ENCODE results near the gene STARD5. TPM values are rescaled to one million over a fixed set of nuclear protein-coding genes. Genes with fewer than 3 reads are reported as not detected.
A peak's percentile ranks its signal among the peaks of the same experiment; 100 is the strongest.

Gene STARD5, protein sequence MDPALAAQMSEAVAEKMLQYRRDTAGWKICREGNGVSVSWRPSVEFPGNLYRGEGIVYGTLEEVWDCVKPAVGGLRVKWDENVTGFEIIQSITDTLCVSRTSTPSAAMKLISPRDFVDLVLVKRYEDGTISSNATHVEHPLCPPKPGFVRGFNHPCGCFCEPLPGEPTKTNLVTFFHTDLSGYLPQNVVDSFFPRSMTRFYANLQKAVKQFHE
- polyA plus RNA-seq (2012; ENCODE audit: insufficient read depth, insufficient read length, low read depth): 1.1 TPM

GRCh38 chr15:81323944-81324881 lies at the start of gene STARD5:
TSS of gene STARD5 (minus strand) at chr15:81324141. CDS start at chr15:81324099, 42 bp downstream.
- H3K27me3 ChIP-seq: no peaks in the 10 kb centered on the region; the same call in 1 of the 2 replicates
- DNase-seq: peak; percentile 99
- no peaks in the 10 kb centered on the region for H3K36me3 ChIP-seq
- peak within 1 kb of the TSS; percentile 76 for H3K4me3 ChIP-seq (ENCODE audit: low read depth, low read length)
- no peaks in the 10 kb centered on the region for H3K4me1 ChIP-seq
- no peaks in the 10 kb centered on the region for H3K9me3 ChIP-seq
- no peak for TF ChIP-seq CTCF (IDR thresholded peaks at IDR 0.05; ENCODE audit: low read depth, low read length)

DNA sequence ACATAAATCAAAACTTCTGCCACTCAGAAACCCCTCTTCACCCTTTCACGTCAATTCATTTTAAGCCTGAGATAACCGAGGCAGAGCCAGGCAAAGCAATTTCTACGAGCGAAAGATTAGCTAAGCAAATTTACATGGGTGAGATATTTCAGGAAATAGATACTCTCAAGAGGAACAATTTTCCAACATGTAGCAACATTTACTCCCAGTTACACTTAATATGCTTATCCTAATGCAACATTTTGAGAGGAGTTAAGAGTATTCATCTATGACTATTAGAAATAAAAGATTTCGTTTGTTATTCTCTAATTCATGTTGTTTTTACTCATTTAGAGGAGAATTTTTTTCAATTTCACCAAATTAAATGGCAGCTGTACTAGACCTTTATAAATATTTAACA lies 49.2 kb upstream of the STARD5 start:
- H3K9me3 ChIP-seq: no peaks in the 10 kb centered on the region
- H3K4me3 ChIP-seq (ENCODE audit: low read depth, low read length): no peak overlapping the region
- no peak for DNase-seq
- H3K36me3 ChIP-seq: no peaks in the 10 kb centered on the region
- H3K27me3 ChIP-seq: peaks cover 19% of the 10 kb centered on the region
- TF ChIP-seq CTCF (IDR thresholded peaks at IDR 0.05; ENCODE audit: low read depth, low read length): no peak
- no peaks in the 10 kb centered on the region for H3K4me1 ChIP-seq

DNA sequence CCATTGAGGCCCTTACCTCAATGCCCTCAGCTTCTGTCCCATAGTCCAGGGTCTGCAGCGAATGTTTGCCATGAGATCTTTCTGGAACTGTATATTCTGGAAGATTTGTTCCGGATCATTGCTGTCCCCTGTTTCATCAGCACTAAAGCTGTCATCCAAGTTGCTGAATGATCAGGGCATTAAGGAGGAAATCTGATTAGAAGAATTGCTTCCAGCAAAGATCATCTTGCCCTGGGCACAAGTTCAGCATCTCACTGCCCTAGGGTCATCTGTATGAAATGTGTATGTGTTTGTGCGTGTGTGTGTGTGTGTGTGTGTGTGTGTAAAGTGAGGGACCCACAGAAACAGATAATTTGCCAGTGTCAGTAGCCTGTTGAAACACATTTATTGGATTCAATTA lies 48.6 kb upstream of the STARD5 start:
- TF ChIP-seq CTCF (IDR thresholded peaks at IDR 0.05; ENCODE audit: low read depth, low read length): no peak
- no peak overlapping the region for H3K4me3 ChIP-seq (ENCODE audit: low read depth, low read length)
- peaks cover 15% of the 10 kb centered on the region for H3K27me3 ChIP-seq
- DNase-seq: no peak
- H3K4me1 ChIP-seq: no peaks in the 10 kb centered on the region
- no peaks in the 10 kb centered on the region for H3K9me3 ChIP-seq
- H3K36me3 ChIP-seq: no peaks in the 10 kb centered on the region

DNA sequence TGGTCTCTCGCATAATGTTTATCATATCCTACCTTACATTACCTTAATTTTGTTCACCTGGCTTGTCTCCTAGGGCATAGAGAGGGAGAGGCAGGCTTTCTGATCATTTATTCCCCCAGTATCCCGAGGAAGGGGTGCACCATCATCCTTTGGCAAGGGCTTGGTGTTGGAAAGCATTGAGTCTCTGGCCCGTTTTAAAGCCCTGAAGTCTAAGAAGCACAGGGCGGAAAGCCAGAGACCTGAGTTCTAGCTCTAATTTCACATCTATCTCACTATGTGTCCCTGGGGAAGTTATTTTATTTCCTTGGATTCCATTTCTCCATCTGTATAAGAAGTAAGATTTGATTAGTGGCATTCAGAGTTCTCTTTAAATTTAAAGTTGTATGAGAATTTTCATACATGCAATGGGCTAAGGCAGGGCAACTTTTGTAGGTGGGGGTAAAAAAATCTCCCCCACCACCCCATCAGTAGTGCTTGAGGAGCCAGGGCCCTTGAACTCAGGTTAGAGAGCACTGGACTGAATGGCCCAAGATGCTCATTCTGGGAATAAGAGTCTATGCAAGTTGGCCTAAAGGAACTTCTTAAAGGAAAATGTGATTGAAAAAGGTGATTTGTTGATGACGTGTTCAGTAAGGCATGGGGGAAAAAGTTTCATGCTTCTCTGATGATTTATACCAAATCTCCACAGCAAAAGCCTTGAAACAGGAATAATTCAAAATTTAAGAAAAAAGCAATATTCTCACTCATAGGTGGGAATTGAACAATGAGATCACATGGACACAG lies 40.0 kb upstream of the STARD5 start:
- Histone ChIP-seq H3K9me3 (no peaks in the 10 kb centered on the region), H3K4me1 (no peaks in the 10 kb centered on the region), H3K27me3 (peaks cover 15% of the 10 kb centered on the region), H3K4me3 (ENCODE audit: low read depth, low read length) (no peak overlapping the region), H3K36me3 (no peaks in the 10 kb centered on the region)
- DNase-seq: no peak
- no peak for TF ChIP-seq CTCF (IDR thresholded peaks at IDR 0.05; ENCODE audit: low read depth, low read length)

GRCh38 chr15:81363276-81363675 lies 39.3 kb upstream of the STARD5 start:
- no peak overlapping the region for H3K4me3 ChIP-seq (ENCODE audit: low read depth, low read length)

More at GRCh38 chr15:81363276-81363675, 39.3 kb upstream of the STARD5 start:
- Histone ChIP-seq H3K36me3 (no peaks in the 10 kb centered on the region), H3K4me1 (no peaks in the 10 kb centered on the region), H3K27me3 (peaks cover 15% of the 10 kb centered on the region), H3K9me3 (no peaks in the 10 kb centered on the region)
- DNase-seq: no peak
- TF ChIP-seq CTCF (IDR thresholded peaks at IDR 0.05; ENCODE audit: low read depth, low read length): no peak
